PFSK-1 (cell line): ENCODE data around the gene TTI1.

Experiments
- FOXP2 ChIP-seq: optimal IDR thresholded peaks from 2 replicates; pipeline ENCODE3; 2011; ENCODE audit warnings: borderline replicate concordance, control low read depth, inconsistent platforms; ENCODE audit not compliant: insufficient read depth; ENCODE audit errors: extremely low read length, extremely low read depth
- POLR2AphosphoS5 ChIP-seq: IDR thresholded peaks from 2 replicates; pipeline ENCODE4 v1.6.1; 2012; ENCODE audit warnings: low read depth, mild to moderate bottlenecking, control low read depth, low read length, moderate library complexity
- SIN3A ChIP-seq: IDR thresholded peaks from 2 replicates; pipeline ENCODE4 v1.6.1; 2012; ENCODE audit warnings: mild to moderate bottlenecking, low read length, moderate library complexity, borderline replicate concordance; ENCODE audit not compliant: insufficient read depth
- TAF1 ChIP-seq: IDR thresholded peaks from 2 replicates; pipeline ENCODE4 v1.6.1; 2012; ENCODE audit warnings: low read length, control low read depth, borderline replicate concordance; ENCODE audit not compliant: insufficient read depth
- TF ChIP-seq, protein P1 (sequence below), 2 experiments: IDR thresholded peaks; 2 replicates each; pipeline versions ENCODE4 v1.6.1 to v1.8.0; 2011 to 2012; ENCODE audit warnings: low read depth in 2 of 2, low read length in 2 of 2, control low read depth in 1 of 2, inconsistent platforms in 1 of 2, mild to moderate bottlenecking in 1 of 2, moderate library complexity in 1 of 2; ENCODE audit not compliant: insufficient read depth in 1 of 2

Gene TTI1

DNA sequence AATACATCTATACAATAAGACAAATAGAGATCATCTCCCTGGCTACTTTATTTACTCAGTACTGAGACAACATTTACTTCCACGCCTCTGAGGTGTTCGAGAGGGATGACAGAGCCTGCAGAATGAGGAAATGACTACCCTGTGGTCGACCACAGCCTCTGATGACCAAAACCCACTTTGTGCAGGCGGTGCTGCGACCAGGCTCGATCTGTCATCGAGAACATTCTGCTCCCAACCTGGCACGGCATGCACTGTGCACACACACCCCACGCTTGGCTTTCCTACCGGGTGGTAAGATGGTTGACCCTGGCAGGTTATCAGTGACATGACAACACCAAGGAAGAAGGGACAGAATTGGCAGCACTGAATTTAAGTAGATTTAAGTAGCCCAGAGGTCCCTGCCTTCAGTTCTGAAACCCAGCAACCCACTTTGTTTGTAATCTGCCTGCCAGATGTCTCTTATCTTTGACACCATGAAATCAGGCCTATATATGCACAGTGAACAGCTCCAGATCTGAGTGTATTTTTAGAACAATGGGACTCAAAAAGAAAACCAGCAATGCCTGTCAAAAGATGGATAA lies 42.6 kb downstream of the TTI1 start:
- TF ChIP-seq FOXP2 (no peak), POLR2AphosphoS5 (no peak), SIN3A (no peak), TAF1 (no peak)
- TF ChIP-seq, protein P1, sequence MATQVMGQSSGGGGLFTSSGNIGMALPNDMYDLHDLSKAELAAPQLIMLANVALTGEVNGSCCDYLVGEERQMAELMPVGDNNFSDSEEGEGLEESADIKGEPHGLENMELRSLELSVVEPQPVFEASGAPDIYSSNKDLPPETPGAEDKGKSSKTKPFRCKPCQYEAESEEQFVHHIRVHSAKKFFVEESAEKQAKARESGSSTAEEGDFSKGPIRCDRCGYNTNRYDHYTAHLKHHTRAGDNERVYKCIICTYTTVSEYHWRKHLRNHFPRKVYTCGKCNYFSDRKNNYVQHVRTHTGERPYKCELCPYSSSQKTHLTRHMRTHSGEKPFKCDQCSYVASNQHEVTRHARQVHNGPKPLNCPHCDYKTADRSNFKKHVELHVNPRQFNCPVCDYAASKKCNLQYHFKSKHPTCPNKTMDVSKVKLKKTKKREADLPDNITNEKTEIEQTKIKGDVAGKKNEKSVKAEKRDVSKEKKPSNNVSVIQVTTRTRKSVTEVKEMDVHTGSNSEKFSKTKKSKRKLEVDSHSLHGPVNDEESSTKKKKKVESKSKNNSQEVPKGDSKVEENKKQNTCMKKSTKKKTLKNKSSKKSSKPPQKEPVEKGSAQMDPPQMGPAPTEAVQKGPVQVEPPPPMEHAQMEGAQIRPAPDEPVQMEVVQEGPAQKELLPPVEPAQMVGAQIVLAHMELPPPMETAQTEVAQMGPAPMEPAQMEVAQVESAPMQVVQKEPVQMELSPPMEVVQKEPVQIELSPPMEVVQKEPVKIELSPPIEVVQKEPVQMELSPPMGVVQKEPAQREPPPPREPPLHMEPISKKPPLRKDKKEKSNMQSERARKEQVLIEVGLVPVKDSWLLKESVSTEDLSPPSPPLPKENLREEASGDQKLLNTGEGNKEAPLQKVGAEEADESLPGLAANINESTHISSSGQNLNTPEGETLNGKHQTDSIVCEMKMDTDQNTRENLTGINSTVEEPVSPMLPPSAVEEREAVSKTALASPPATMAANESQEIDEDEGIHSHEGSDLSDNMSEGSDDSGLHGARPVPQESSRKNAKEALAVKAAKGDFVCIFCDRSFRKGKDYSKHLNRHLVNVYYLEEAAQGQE (IDR thresholded peaks at IDR 0.05; ENCODE audit: insufficient read depth in 1 of 2, low read depth in 2 of 2, low read length in 2 of 2) = no peak

DNA sequence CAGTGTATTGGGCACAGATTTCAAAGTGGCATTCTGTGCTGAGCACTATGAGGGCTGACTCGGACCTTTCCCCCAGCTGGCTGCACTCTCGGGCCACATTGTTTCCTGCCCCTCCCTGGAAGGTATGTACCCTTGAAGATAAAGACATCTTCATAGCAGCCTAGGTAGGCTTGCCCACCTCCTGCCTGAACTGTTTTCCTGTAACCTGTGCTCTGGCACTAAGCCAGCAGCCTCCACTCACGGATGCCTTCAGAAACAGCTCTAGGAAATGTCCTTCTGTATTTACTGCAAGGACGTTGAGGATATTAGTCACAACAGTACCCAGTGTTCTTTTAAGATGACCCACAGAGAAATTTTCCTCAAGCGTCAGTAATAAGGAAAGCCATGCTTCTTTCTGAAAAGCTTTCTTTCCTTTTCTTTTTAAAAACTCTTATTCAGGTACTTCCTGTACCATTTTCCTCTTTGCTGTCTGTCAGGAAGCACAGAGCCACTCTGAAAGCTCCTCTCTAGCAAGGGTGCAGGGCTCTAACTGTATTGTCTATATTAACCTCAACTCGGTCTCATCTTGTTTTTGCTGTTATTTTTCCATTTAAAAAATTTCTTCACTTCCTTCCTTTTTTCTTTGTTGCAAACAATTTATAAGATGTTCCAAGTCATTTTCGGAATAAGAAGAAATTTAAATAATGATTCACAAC lies 43.5 kb downstream of the TTI1 start:
- TF ChIP-seq FOXP2 (no peak), SIN3A (no peak), TAF1 (no peak), POLR2AphosphoS5 (no peak)
- TF ChIP-seq, protein P1 (IDR thresholded peaks at IDR 0.05; ENCODE audit: insufficient read depth in 1 of 2, low read depth in 2 of 2, low read length in 2 of 2) = no peak

DNA sequence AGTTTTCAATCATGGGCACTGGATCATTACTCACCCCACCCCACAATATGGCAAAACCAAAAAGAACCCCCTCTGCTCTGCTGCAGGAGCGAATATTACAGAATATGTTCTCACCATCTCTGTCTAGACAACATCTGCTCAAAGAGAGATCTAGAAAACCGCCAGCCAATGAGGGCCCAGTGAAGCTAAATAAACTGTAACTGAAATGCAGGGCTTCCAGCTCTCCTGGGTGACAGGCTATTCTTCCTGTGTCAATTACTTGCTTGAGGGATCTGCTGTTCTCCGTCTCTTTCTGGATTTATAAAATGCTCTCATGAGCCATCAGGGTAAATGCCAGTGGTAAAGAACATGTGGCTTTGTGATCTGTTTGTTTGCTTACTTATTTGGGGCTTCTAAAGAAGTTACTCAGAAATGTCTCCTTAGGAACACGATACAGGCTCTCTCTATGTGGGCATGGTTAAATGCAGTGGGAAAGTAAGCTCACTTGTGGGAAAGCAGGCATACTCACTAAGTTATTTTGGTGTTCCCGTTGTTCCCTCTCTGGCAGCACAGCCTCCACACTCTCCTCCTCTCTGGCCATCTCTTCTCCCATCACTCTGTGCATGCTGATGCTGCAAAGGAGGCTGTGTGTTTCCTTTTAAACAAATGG lies 44.8 kb downstream of the TTI1 start:
- TF ChIP-seq TAF1 (no peak), SIN3A (no peak), FOXP2 (no peak), POLR2AphosphoS5 (no peak)
- TF ChIP-seq, protein P1 (IDR thresholded peaks at IDR 0.05; ENCODE audit: insufficient read depth in 1 of 2, low read depth in 2 of 2, low read length in 2 of 2) = no peak

DNA sequence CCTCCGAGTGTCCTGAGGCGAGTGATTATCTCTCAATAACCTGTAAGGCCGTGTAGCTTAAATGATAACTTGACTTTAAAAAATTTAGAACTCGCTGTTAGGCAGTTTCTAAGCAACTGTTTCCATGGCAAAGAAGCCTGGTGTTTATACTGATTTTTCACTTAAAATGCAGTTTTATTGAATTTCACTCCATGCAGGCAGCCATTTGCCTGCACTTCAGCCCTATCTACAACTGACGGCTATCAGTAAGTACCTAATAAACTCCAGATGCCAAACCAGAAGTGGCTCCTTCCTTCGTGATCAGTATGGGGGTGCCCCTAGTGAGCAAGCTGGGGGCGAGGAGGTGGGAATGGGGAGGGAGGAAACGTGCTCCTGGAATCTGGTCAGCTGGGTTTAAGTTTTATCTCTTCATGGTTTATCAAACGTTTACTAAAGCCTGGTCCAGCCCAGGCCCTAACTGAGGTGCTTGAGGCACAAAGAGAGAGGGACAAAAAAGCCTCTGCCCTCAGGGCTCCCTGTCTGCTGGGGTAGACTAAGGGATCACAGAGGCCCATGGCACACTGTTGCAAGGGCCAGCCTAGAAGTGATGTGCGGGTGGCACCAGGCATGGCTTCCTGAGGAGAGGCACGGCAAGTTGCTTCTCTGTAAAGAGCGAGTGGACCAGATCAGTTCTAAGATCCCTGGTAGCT lies 45.5 kb downstream of the TTI1 start:
- TF ChIP-seq, protein P1 (IDR thresholded peaks at IDR 0.05; ENCODE audit: insufficient read depth in 1 of 2, low read depth in 2 of 2, low read length in 2 of 2) = no peak
- no peak for TF ChIP-seq FOXP2
- no peak for TF ChIP-seq POLR2AphosphoS5
